Adipocyte (in vitro differentiated cells): ENCODE measurements around the gene AKAP11.
A peak's percentile ranks its signal among the peaks of the same experiment; 100 is the strongest.

Experiments used
- DNase-seq: peaks from one replicate; pipeline ENCODE4 v3.0.0-alpha.2; 2015; ENCODE audit warnings: low read depth
- H3K27me3 ChIP-seq: replicated peaks from 2 replicates; pipeline ENCODE4 v1.7.0; 2013; ENCODE audit warnings: mild to moderate bottlenecking, low read length, moderate library complexity; ENCODE audit not compliant: control insufficient read depth, insufficient read depth
- H3K36me3 ChIP-seq: 2 replicates; pipeline ENCODE4 v1.7.0; 2013; ENCODE audit warnings: low read length, mild to moderate bottlenecking, moderate library complexity; ENCODE audit not compliant: control insufficient read depth, insufficient read depth, severe bottlenecking
- H3K4me1 ChIP-seq: 2 replicates; pipeline ENCODE4 v1.7.0; 2013; ENCODE audit warnings: mild to moderate bottlenecking, low read length, moderate library complexity; ENCODE audit not compliant: control insufficient read depth, insufficient read depth
- H3K4me3 ChIP-seq: 2 replicates; pipeline ENCODE4 v1.7.0; 2013; ENCODE audit warnings: mild to moderate bottlenecking, low read length, moderate library complexity
- H3K9ac ChIP-seq: 2 replicates; pipeline ENCODE4 v1.7.0; 2013; ENCODE audit warnings: mild to moderate bottlenecking, low read length, moderate library complexity
- H3K9me3 ChIP-seq: 2 replicates; pipeline ENCODE4 v1.7.0; 2013; ENCODE audit warnings: mild to moderate bottlenecking, low read length, moderate library complexity; ENCODE audit not compliant: control insufficient read depth

The AKAP11 gene

DNA sequence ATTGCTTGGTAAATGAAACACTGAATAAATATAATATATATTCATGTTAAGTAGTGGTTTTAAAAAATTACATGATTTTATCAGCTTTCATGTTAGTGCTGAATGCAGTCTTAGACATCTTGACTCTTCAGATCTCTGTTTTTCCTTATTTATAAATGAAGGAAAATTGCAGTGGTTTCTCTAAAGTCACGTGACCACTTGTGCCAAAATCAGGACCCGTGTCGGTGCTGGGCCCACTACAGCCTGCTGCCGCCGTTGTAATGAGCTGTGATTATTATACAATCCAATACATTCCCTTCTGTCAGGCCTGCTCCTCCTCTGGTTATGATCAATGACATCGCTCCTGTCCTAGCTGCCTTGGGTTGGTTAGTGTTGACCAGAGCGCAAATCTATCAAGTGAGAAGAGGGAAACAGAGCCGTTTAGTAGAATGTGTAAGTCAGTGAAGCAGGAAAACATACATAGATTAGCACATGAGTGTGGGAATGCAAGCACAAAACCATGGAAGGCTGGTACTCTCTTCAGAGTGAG lies 88.2 kb downstream of the AKAP11 start:
- Histone ChIP-seq H3K9me3 (no peaks in the 10 kb centered on the region), H3K4me1 (no peaks in the 10 kb centered on the region), H3K9ac (no peak overlapping the region), H3K4me3 (no peak overlapping the region), H3K36me3 (no peaks in the 10 kb centered on the region), H3K27me3 (no peaks in the 10 kb centered on the region)
- DNase-seq = no peak

DNA sequence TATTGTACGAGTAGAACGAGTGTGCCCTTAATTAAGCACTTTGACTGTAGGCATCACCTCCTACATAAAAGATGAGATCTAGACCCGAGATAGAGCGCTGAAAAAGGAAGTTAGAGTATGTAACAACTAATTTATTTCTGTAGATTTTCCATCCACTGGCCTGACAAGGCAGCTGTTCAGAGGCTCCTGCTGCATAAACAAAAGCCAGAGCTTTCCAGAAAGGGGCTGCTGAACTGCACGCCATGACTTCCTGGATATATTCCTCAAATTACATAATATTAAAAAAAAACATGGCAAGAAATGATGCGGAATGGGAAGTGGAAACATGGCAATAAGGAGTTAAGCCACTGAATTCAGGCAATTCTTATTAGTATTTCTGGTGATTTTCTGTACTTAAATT lies 89.7 kb downstream of the AKAP11 start:
- H3K27me3 ChIP-seq = no peaks in the 10 kb centered on the region
- H3K36me3 ChIP-seq = no peaks in the 10 kb centered on the region
- H3K9ac ChIP-seq = no peak overlapping the region
- H3K9me3 ChIP-seq = no peaks in the 10 kb centered on the region
- H3K4me3 ChIP-seq = no peak overlapping the region
- no peak for DNase-seq
- no peaks in the 10 kb centered on the region for H3K4me1 ChIP-seq

DNA sequence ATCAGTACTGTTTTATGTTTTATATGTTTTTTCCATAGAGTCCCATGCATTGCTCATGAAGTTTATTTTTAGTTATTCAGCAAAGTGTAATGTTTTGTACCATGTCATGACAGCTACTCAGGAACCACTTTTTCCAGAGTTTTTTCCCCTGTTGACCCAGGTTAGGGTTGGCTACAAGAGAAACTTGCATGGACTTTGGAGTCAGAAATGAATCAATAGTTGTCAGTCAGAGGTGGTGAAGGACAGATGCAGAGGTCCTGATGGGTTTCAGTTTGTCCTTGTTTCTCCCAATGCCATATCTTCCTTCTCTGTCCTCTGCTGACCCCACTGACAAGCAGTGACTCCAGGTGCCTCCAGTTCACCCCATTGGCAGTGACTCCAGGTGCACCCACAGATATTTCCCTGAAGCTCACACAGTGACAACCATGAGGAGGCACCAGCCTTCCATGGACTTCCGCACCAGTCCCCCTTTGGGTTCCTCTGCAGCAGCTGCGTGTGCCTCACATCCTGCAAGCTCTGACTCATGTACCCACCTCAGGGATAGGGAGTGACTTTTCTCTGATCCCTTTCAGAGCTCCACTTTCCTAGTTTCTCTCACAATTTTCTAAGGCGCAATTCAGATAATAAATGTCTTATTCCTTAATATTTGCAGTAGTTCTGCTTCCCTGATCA lies 92.1 kb downstream of the AKAP11 start:
- Histone ChIP-seq H3K9ac (no peak overlapping the region), H3K9me3 (no peaks in the 10 kb centered on the region), H3K4me3 (no peak overlapping the region), H3K27me3 (no peaks in the 10 kb centered on the region), H3K4me1 (no peaks in the 10 kb centered on the region), H3K36me3 (no peaks in the 10 kb centered on the region)
- DNase-seq = no peak

DNA sequence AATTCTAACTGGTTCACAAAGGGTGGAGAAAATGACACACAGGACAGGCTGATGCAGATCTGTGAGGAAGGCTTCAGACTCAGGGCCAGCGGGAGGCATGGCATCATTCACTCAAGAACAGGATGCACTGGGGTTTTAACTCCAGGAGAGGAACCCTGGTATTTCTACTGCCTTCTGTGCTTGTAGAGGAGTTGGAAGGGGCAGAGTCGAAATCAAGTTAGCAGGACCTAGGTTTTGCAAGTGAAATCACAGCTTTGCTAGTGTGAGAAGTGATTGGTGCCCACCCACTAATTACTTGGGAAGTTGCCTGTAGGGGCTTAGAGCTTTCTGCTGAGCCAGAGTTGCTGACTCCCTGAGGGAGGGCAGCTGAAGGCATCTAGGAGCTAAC lies 92.7 kb downstream of the AKAP11 start:
- no peaks in the 10 kb centered on the region for H3K27me3 ChIP-seq
- no peaks in the 10 kb centered on the region for H3K4me1 ChIP-seq
- no peak overlapping the region for H3K9ac ChIP-seq
- no peak for DNase-seq
- H3K4me3 ChIP-seq = no peak overlapping the region
- no peaks in the 10 kb centered on the region for H3K9me3 ChIP-seq
- H3K36me3 ChIP-seq = no peaks in the 10 kb centered on the region

DNA sequence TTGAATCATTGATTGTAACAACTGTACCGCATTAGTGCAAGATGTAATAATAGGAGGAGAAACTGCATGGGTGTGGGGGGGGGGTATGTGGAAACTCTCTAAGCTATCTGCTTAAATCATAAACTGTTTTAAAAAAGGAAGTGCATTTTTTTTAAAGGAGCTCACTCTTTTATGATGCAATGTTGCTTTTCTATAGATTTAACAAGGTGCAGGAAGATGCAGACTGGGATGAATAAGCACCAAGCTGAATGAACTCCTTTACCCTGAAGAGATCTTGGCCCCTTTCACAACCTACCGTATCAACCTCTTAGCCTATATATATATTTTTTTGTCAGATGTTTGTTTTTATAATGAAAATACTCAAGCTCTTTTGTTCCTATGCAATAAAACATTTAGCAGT lies 95.9 kb downstream of the AKAP11 start:
- no peak overlapping the region for H3K9ac ChIP-seq
- H3K27me3 ChIP-seq = no peaks in the 10 kb centered on the region
- no peaks in the 10 kb centered on the region for H3K4me1 ChIP-seq
- no peaks in the 10 kb centered on the region for H3K9me3 ChIP-seq
- peak; percentile 36 for DNase-seq
- no peaks in the 10 kb centered on the region for H3K36me3 ChIP-seq
- H3K4me3 ChIP-seq = no peak overlapping the region

DNA sequence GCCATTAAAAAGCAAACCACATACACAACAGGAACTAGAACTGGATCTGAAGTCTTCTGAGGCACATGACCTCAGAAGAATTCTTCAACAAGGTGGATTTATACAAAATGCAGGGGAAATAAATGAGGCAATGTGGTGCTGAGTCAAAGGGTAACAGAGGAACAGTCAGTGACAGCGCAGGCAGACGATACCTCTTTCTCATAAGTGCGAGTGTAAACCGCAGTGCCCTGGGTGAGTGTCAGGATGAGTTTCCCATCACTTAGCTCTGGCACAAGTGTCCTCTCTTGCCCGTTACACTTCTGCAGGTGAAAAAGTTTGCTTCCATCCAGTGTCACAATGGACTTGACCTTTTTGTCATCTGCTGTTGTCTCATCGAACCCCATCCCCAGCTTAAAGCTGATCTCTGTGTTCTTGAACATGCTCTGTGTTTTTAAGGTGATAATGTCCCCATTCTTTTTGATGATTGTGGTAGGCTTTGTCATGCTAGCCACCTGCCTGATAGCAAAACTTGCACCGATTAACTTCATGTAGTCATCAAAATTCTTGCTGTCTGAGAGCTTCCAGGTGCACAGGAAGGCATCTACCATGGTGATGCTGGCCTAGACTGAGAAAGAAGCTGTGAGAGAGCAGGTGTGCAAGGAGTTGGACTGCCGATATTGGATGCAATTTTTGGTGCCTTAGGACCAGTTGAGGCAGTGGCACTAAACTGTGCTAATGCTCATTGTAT lies 97.3 kb downstream of the AKAP11 start:
- Histone ChIP-seq H3K36me3 (no peaks in the 10 kb centered on the region), H3K9ac (no peak overlapping the region), H3K4me1 (no peaks in the 10 kb centered on the region), H3K27me3 (no peaks in the 10 kb centered on the region), H3K9me3 (no peaks in the 10 kb centered on the region), H3K4me3 (no peak overlapping the region)
- no peak for DNase-seq

DNA sequence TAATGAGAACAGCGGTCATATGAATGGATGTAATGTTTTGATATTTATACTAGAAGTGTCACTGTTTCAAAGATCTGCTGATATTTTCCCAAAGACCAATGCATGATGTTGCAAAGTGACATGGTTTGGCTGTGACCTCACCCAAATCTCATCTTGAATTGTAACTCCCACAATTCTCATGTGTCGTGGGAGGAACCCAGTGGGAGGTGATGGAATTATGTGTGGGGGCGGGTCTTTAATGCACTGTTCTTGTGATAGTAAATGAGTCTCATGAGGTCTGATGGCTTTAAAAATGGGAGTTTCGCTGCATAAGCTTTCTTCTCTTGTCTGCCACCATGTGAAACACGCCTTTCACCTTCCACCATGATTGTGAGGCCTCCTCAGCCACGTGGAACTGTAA lies 98.3 kb downstream of the AKAP11 start:
- no peaks in the 10 kb centered on the region for H3K36me3 ChIP-seq
- peaks cover 3% of the 10 kb centered on the region for H3K27me3 ChIP-seq
- H3K4me3 ChIP-seq = no peak overlapping the region
- no peaks in the 10 kb centered on the region for H3K9me3 ChIP-seq
- H3K9ac ChIP-seq = no peak overlapping the region
- no peak for DNase-seq
- no peaks in the 10 kb centered on the region for H3K4me1 ChIP-seq
